K562 (cell line): Measurements from ENCODE around the gene ESR2. TPM values are rescaled to one million over a fixed set of nuclear protein-coding genes. Genes with fewer than 3 reads are reported as not detected.

Source experiments
- ATAC-seq: fragments of 200-7000 bp; cut with Tn5 transposase; 3 replicates; pipeline ENCODE4 v1.9.1; 2020; ENCODE audit warnings: moderate library complexity
- BruUV-seq: library from RNA; stranded (reverse); fragments of 400-500 nt; replicated peaks from 2 replicates; lab custom pipeline; 2021; lab: Mats Ljungman, UMichigan
- CTCF ChIA-PET: fragments of 300-600 bp; formaldehyde crosslinking; extraction: SDS; loops from one replicate; lab custom pipeline; 2021; ENCODE audit warnings: low intra/inter-chr PET ratio; lab: Yijun Ruan, JAX
- POLR2A ChIA-PET: fragments of 300-600, 350-650 bp; sonication (Branson Sonifier 250); formaldehyde crosslinking; extraction: SDS; loops from one replicate; lab custom pipeline; 2021; ENCODE audit warnings: antibody characterized with exemption, inconsistent platforms; lab: Yijun Ruan, JAX
- DNase-seq, 4 experiments: peaks; one replicate each; pipeline versions ENCODE4 v3.0.0 to v3.0.0-alpha.2; 2011 to 2018; ENCODE audit warnings: low spot score in 3 of 4, mixed read lengths in 3 of 4; ENCODE audit errors: extremely low read depth in 1 of 4
- FAIRE-seq: peaks from 2 replicates; lab custom pipeline; 2011; peaks lifted over from hg19 to GRCh38; lab: Jason Lieb, UNC
- H2AFZ ChIP-seq: 2 replicates; pipeline ENCODE4 v1.6.0; 2011; ENCODE audit warnings: low read depth, low read length, control low read depth, inconsistent platforms
- H3K27ac ChIP-seq: fragments of 200-600 bp; 3 replicates; pipeline ENCODE4 v1.8.0; 2011; ENCODE audit warnings: low read depth, mild to moderate bottlenecking, control low read depth, inconsistent platforms, low read length, moderate library complexity, mixed read lengths; ENCODE audit errors: extremely low read depth
- H3K27me3 ChIP-seq, 2 experiments: fragments of 300-600 bp in 1 of 2; 2 replicates in 1 of 2; 3 replicates in 1 of 2; pipeline versions ENCODE4 v1.6.0 to v1.8.0; 2011; ENCODE audit warnings: inconsistent platforms in 2 of 2, low read length in 2 of 2, mild to moderate bottlenecking in 1 of 2, mixed read lengths in 1 of 2, moderate library complexity in 1 of 2; ENCODE audit not compliant: control insufficient read depth in 2 of 2, insufficient read depth in 2 of 2
- H3K36me3 ChIP-seq: fragments of 300-600 bp; 3 replicates; pipeline ENCODE4 v1.8.0; 2011; ENCODE audit warnings: mild to moderate bottlenecking, low read length, inconsistent platforms; ENCODE audit not compliant: control insufficient read depth, insufficient read depth
- H3K4me1 ChIP-seq, 2 experiments: fragments of 200-600 bp in 1 of 2; replicated peaks in 1 of 2; 2 replicates in 1 of 2; 3 replicates in 1 of 2; pipeline versions ENCODE4 v1.5.1 to v1.8.0; 2011; ENCODE audit warnings: inconsistent platforms in 2 of 2, low read length in 2 of 2, mild to moderate bottlenecking in 1 of 2, mixed read lengths in 1 of 2, moderate library complexity in 1 of 2; ENCODE audit not compliant: control insufficient read depth in 2 of 2, insufficient read depth in 2 of 2
- H3K4me2 ChIP-seq: 2 replicates; pipeline ENCODE4 v1.6.1; 2011; ENCODE audit warnings: low read length, control low read depth, inconsistent platforms, mixed read lengths; ENCODE audit not compliant: insufficient read depth
- H3K4me3 ChIP-seq: fragments of 200-600 bp; sonication (generic), shearing (Covaris generic); 2 replicates; pipeline ENCODE4 v1.5.1; 2016; ENCODE audit warnings: control low read depth, inconsistent platforms
- H3K79me2 ChIP-seq: fragments of 200-600 bp; 3 replicates; pipeline ENCODE4 v1.8.0; 2011; ENCODE audit warnings: low read length, inconsistent platforms; ENCODE audit not compliant: control insufficient read depth, insufficient read depth
- H3K9ac ChIP-seq, 2 experiments: 2 replicates each; pipeline versions ENCODE4 v1.6.0 to v1.6.1; 2011; ENCODE audit warnings: low read depth in 2 of 2, low read length in 2 of 2, control low read depth in 1 of 2, inconsistent platforms in 1 of 2, mild to moderate bottlenecking in 1 of 2, mixed read lengths in 1 of 2; ENCODE audit not compliant: insufficient read depth in 1 of 2
- H3K9me1 ChIP-seq: one replicate; pipeline ENCODE4 v1.6.0; 2011; ENCODE audit warnings: inconsistent platforms, mild to moderate bottlenecking, low read length, moderate library complexity; ENCODE audit not compliant: control insufficient read depth, insufficient read depth
- H3K9me3 ChIP-seq: replicated peaks from 2 replicates; pipeline ENCODE4 v1.5.1; 2011; ENCODE audit warnings: low read depth, low read length, inconsistent platforms; ENCODE audit not compliant: control insufficient read depth, insufficient read depth
- H4K20me1 ChIP-seq: replicated peaks from 2 replicates; pipeline ENCODE4 v1.6.1; 2011; ENCODE audit warnings: low read length, inconsistent platforms, mixed read lengths; ENCODE audit not compliant: control insufficient read depth, insufficient read depth
- HMBOX1 ChIP-seq: sonication (generic); IDR thresholded peaks from 2 replicates; pipeline ENCODE4 v1.6.1; 2016
- NBN ChIP-seq: fragments of 450-650 bp; IDR thresholded peaks from 2 replicates; pipeline ENCODE4 v1.6.1; 2016; ENCODE audit warnings: low read depth, mild to moderate bottlenecking
- OTX1 ChIP-seq: fragments of 450-650 bp; formaldehyde crosslinking; IDR thresholded peaks from 2 replicates; pipeline ENCODE4 v1.4.0; 2022; ENCODE audit warnings: mild to moderate bottlenecking
- SFPQ ChIP-seq: fragments of 200-400 bp; formaldehyde crosslinking; IDR thresholded peaks from 2 replicates; pipeline ENCODE4 v1.6.1; 2017; ENCODE audit warnings: mild to moderate bottlenecking, low read depth, low read length, moderate library complexity
- THRA ChIP-seq: fragments of 450-650 bp; IDR thresholded peaks from 2 replicates; pipeline ENCODE4 v1.6.1; 2017; ENCODE audit warnings: mild to moderate bottlenecking, moderate library complexity
- ZBTB11 ChIP-seq, 3 experiments: fragments of 200-800 bp in 1 of 3; fragments of 250-450 bp in 1 of 3; fragments of 450-650 bp in 1 of 3; sonication (Bioruptor Pico) in 1 of 3; sonication (Bioruptor generic) in 1 of 3; formaldehyde crosslinking in 1 of 3; IDR thresholded peaks; 2 replicates each; pipeline versions ENCODE4 v1.6.1 to v1.8.0; 2016 to 2022; ENCODE audit warnings: mild to moderate bottlenecking in 2 of 3, missing genetic modification characterization in 2 of 3, missing compliant biosample characterization in 1 of 3, moderate library complexity in 1 of 3
- ZBTB43 ChIP-seq: sonication (generic); formaldehyde crosslinking; IDR thresholded peaks from 2 replicates; pipeline ENCODE4 v1.8.0; 2023; ENCODE audit warnings: mild to moderate bottlenecking, missing genetic modification reagents
- ZFP30 ChIP-seq: fragments of 250-450 bp; sonication (Bioruptor Pico); IDR thresholded peaks from 2 replicates; pipeline ENCODE4 v1.8.0; 2022; ENCODE audit warnings: moderate library complexity, mild to moderate bottlenecking, inconsistent platforms, borderline replicate concordance
- ZNF184 ChIP-seq: sonication (generic); formaldehyde crosslinking; IDR thresholded peaks from 2 replicates; pipeline ENCODE4 v1.5.0; 2020; ENCODE audit warnings: missing genetic modification reagents
- ZNF668 ChIP-seq: fragments of 250-450 bp; sonication (Bioruptor Pico); IDR thresholded peaks from 2 replicates; pipeline ENCODE4 v1.8.0; 2022; ENCODE audit warnings: mild to moderate bottlenecking, inconsistent platforms
- ZSCAN29 ChIP-seq: fragments of 450-650 bp; IDR thresholded peaks from 2 replicates; pipeline ENCODE4 v1.6.1; 2017
- WGBS: fragments of 100-300 bp; shearing (Covaris generic); methylation state at CpG from one replicate; pipeline ENCODE4 v1.1.6; 2016; ENCODE audit warnings: low coverage, mixed read lengths; ENCODE audit not compliant: insufficient coverage; ENCODE audit errors: missing lambda C conversion rate; 5-methylcytosine and 5-hydroxymethylcytosine counted together
- in situ Hi-C: fragments of 300-500 bp; cut with MboI; formaldehyde crosslinking; loops from 4 replicates; pipeline ENCODE4 v1.15.0; 2018; ENCODE audit warnings: inconsistent platforms, mixed read lengths
- intact Hi-C: fragments of 100-400 bp; cut with micrococcal nuclease; formaldehyde crosslinking; loops from 2 replicates; pipeline ENCODE4 v1.14.2; 2022
- polyA plus RNA-seq, 8 experiments: library from polyadenylated mRNA; depleted of rRNA in 4 of 8; stranded (reverse) in 5 of 8; unstranded in 3 of 8; fragments of >200 nt; fragmentation: Nextera tagmentation in 2 of 8; fragmentation: Illumina TruSeq in 1 of 8; extraction: Ambion mirVana in 2 of 8; extraction: Trizol in 1 of 8; gene quantifications; 2 replicates each; pipeline versions ENCODE4 v1.2.1 to v1.2.3, GENCODE V29; 2011 to 2014; ENCODE audit warnings: inconsistent platforms in 1 of 8, missing spikeins in 1 of 8
- total RNA-seq, 7 experiments: library from RNA; depleted of rRNA in 6 of 7; stranded (reverse); fragments of >200 nt in 6 of 7; fragmentation: Illumina TruSeq in 2 of 7; extraction: Trizol in 2 of 7; gene quantifications; 2 replicates each; pipeline versions ENCODE4 v1.2.1 to v1.2.3, GENCODE V29; 2011 to 2021; ENCODE audit warnings: low replicate concordance in 1 of 7

The ESR2 gene
- total and polyA plus RNA-seq, 9 of the 15 experiments (the other 6 are each of a cell fraction or from before 2014, with no cell fraction given) = 0.07 to 3.8 (median 2.0) TPM

GRCh38 chr14:64213853-64214570 is 80.2 kb downstream of the ESR2 start:
- Histone ChIP-seq H3K79me2 (no peaks in the 10 kb centered on the region), H3K27me3 (no peaks in the 10 kb centered on the region), H3K4me1 (peaks cover 0 to 7% of the 10 kb centered on the region in 2 experiments; a peak in 2 of 5 replicates), H3K4me2 (no peak overlapping the region), H3K36me3 (no peaks in the 10 kb centered on the region), H3K9me3 (no peaks in the 10 kb centered on the region), H4K20me1 (no peaks in the 10 kb centered on the region), H3K4me3 (no peak overlapping the region), H3K9ac (0 out of 4 replicates have a peak overlapping the region, but pooled peaks of 1 of the 2 experiments have one; percentile 26), H3K9me1 (no peaks in the 10 kb centered on the region), H2AFZ (no peak overlapping the region), H3K27ac (no peak overlapping the region)
- ChIA-PET CTCF (no interaction called here), POLR2A (interaction anchor here (0.6 to 1.8 kb wide), 2 partner anchors 10 to 12 kb away, joined by 3 read pairs; no protein-coding TSS in a partner anchor)
- DNase-seq (no peak), ATAC-seq (no peak), FAIRE-seq (no peak)
- in situ Hi-C loops = no loop called here
- 51% methylated on average over 10 of the region's 15 CpGs for WGBS
- no TSS peak for BruUV-seq
- no peak for TF ChIP-seq ZFP30 (CRISPR knock-in tag)
- TF ChIP-seq OTX1 (CRISPR knock-in tag) = no peak
- no peak for TF ChIP-seq SFPQ
- TF ChIP-seq ZNF184 (CRISPR knock-in tag) = no peak
- no peak for TF ChIP-seq NBN
- no peak for TF ChIP-seq ZBTB11 (CRISPR knock-in tag; IDR thresholded peaks at IDR 0.05)
- no peak for TF ChIP-seq ZSCAN29
- TF ChIP-seq ZNF668 (CRISPR knock-in tag) = no peak
- no peak for TF ChIP-seq HMBOX1
- TF ChIP-seq ZBTB43 = no peak
- no peak for TF ChIP-seq THRA
- intact Hi-C loops = no loop called here
